SK-N-SH (cell line): ENCODE data around the gene JADE2. TPM values are rescaled to one million over a fixed set of nuclear protein-coding genes. Genes with fewer than 3 reads are reported as not detected.

ENCODE experiments used
- CTCF ChIA-PET: fragments of 300-600, 350-600 bp; formaldehyde crosslinking; extraction: SDS; loops from one replicate; lab custom pipeline; 2021; lab: Yijun Ruan, JAX
- POLR2A ChIA-PET: fragments of 350-600 bp; sonication (Branson Sonifier 250); formaldehyde crosslinking; extraction: SDS; loops from one replicate; lab custom pipeline; 2020; ENCODE audit warnings: antibody characterized with exemption, inconsistent platforms; lab: Yijun Ruan, JAX
- DNase-seq: peaks from one replicate; pipeline ENCODE4 v3.0.0; 2012
- H2AFZ ChIP-seq: fragments of 200-600 bp; sonication (generic); 2 replicates; pipeline ENCODE4 v1.8.1; 2016; ENCODE audit warnings: antibody characterized with exemption, mild to moderate bottlenecking, low read depth
- H3F3A ChIP-seq: fragments of 200-600 bp; sonication (generic); replicated peaks from 2 replicates; pipeline ENCODE3; 2016; ENCODE audit warnings: antibody characterized with exemption, mild to moderate bottlenecking; ENCODE audit not compliant: insufficient read depth
- H3K27ac ChIP-seq, 2 experiments: fragments of 200-500 bp in 1 of 2; fragments of 200-600 bp in 1 of 2; sonication (Bioruptor generic) in 1 of 2; sonication (generic), shearing (Covaris generic) in 1 of 2; 2 replicates each; pipeline versions ENCODE4 v1.5.1 to v1.6.1; 2014 to 2016; ENCODE audit warnings: low read depth in 2 of 2, inconsistent platforms in 1 of 2, low read length in 1 of 2, mild to moderate bottlenecking in 1 of 2, mixed read lengths in 1 of 2
- H3K27me3 ChIP-seq: fragments of 200-600 bp; sonication (generic), shearing (Covaris generic); 2 replicates; pipeline ENCODE4 v1.6.1; 2016; ENCODE audit warnings: mixed run types; ENCODE audit not compliant: insufficient read depth
- H3K36me3 ChIP-seq, 2 experiments: fragments of 200-500 bp in 1 of 2; fragments of 200-600 bp in 1 of 2; sonication (Bioruptor generic) in 1 of 2; sonication (generic) in 1 of 2; replicated peaks in 1 of 2; 2 replicates each; pipeline versions ENCODE3 to v1.5.1; 2014 to 2016; ENCODE audit warnings: low read length in 1 of 2, mild to moderate bottlenecking in 1 of 2; ENCODE audit not compliant: insufficient read depth in 2 of 2, control insufficient read depth in 1 of 2
- H3K4me1 ChIP-seq, 2 experiments: fragments of 200-500 bp in 1 of 2; fragments of 200-600 bp in 1 of 2; sonication (Bioruptor generic) in 1 of 2; sonication (generic), shearing (Covaris generic) in 1 of 2; 2 replicates each; pipeline versions ENCODE4 v1.5.1 to v1.6.1; 2014 to 2016; ENCODE audit warnings: low read depth in 1 of 2, low read length in 1 of 2, mixed run types in 1 of 2; ENCODE audit not compliant: insufficient read depth in 2 of 2, control insufficient read depth in 1 of 2
- H3K4me2 ChIP-seq: fragments of 200-600 bp; sonication (generic), shearing (Covaris generic); 2 replicates; pipeline ENCODE4 v1.6.1; 2017; ENCODE audit warnings: mixed run types
- H3K4me3 ChIP-seq, 2 experiments: fragments of 200-500 bp in 1 of 2; fragments of 200-600 bp in 1 of 2; sonication (Bioruptor generic) in 1 of 2; sonication (generic), shearing (Covaris generic) in 1 of 2; 2 replicates each; pipeline versions ENCODE4 v1.5.1 to v1.8.1; 2014 to 2016; ENCODE audit warnings: low read depth in 2 of 2, inconsistent platforms in 1 of 2, low read length in 1 of 2, mild to moderate bottlenecking in 1 of 2, mixed read lengths in 1 of 2, moderate library complexity in 1 of 2
- H3K79me2 ChIP-seq: fragments of 200-600 bp; sonication (generic); 2 replicates; pipeline ENCODE4 v1.8.1; 2017; ENCODE audit warnings: mild to moderate bottlenecking; ENCODE audit not compliant: insufficient read depth
- H3K9ac ChIP-seq: fragments of 200-600 bp; sonication (generic); 2 replicates; pipeline ENCODE4 v1.6.1; 2017; ENCODE audit warnings: mixed run types
- H3K9me2 ChIP-seq: fragments of 200-600 bp; sonication (generic); 2 replicates; pipeline ENCODE4 v1.6.1; 2017; ENCODE audit warnings: mixed run types
- H3K9me3 ChIP-seq: fragments of 200-600 bp; sonication (generic); 2 replicates; pipeline ENCODE4 v1.6.1; 2017; ENCODE audit warnings: mixed run types, mild to moderate bottlenecking, moderate library complexity
- H4K20me1 ChIP-seq: fragments of 200-600 bp; sonication (generic); 2 replicates; pipeline ENCODE4 v1.6.1; 2017; ENCODE audit warnings: mild to moderate bottlenecking, mixed run types; ENCODE audit not compliant: insufficient read depth
- CHD2 ChIP-seq: fragments of 150-350 bp; IDR thresholded peaks from 2 replicates; pipeline ENCODE4 v1.6.1; 2018; ENCODE audit warnings: low read length; ENCODE audit not compliant: partially characterized antibody
- ELF1 ChIP-seq: IDR thresholded peaks from 2 replicates; pipeline ENCODE4 v1.4.0; 2012
- EP300 ChIP-seq, 2 experiments: IDR thresholded peaks; 2 replicates each; pipeline versions ENCODE4 v1.4.0 to v1.6.1; 2012; ENCODE audit warnings: borderline replicate concordance in 1 of 2, low read depth in 1 of 2, low read length in 1 of 2
- FOSL2 ChIP-seq: IDR thresholded peaks from 2 replicates; pipeline ENCODE4 v1.4.0; 2012; ENCODE audit warnings: low read depth, mild to moderate bottlenecking, moderate library complexity, borderline replicate concordance
- FOXJ3 ChIP-seq: sonication (generic); formaldehyde crosslinking; IDR thresholded peaks from 2 replicates; pipeline ENCODE4 v1.5.1; 2020; ENCODE audit warnings: mild to moderate bottlenecking, missing genetic modification reagents
- IRF3 ChIP-seq: fragments of 150-350 bp; IDR thresholded peaks from 2 replicates; pipeline ENCODE4 v1.6.1; 2016; ENCODE audit warnings: mild to moderate bottlenecking, low read depth, low read length
- JUND ChIP-seq: IDR thresholded peaks from 2 replicates; pipeline ENCODE4 v1.4.0; 2012
- MAX ChIP-seq: IDR thresholded peaks from 2 replicates; pipeline ENCODE4 v1.4.0; 2012; ENCODE audit warnings: low read depth
- NFIC ChIP-seq: IDR thresholded peaks from 2 replicates; pipeline ENCODE4 v1.4.0; 2012; ENCODE audit warnings: borderline replicate concordance
- PBX3 ChIP-seq: IDR thresholded peaks from 2 replicates; pipeline ENCODE4; 2012
- RAD21 ChIP-seq: IDR thresholded peaks from 2 replicates; pipeline ENCODE4 v1.6.1; 2012; ENCODE audit warnings: mild to moderate bottlenecking, low read length
- RFX5 ChIP-seq: IDR thresholded peaks from 2 replicates; pipeline ENCODE4 v1.6.1; 2012; ENCODE audit warnings: mild to moderate bottlenecking, improper control_type of control experiment, low read length
- RXRA ChIP-seq: IDR thresholded peaks from 2 replicates; pipeline ENCODE4 v1.4.0; 2012; ENCODE audit warnings: low read depth, mild to moderate bottlenecking, borderline replicate concordance
- TCF12 ChIP-seq: IDR thresholded peaks from 2 replicates; pipeline ENCODE4 v1.4.0; 2012
- TEAD4 ChIP-seq: IDR thresholded peaks from 2 replicates; pipeline ENCODE4 v1.4.0; 2012; ENCODE audit warnings: mild to moderate bottlenecking, borderline replicate concordance; ENCODE audit not compliant: insufficient read depth
- USF1 ChIP-seq: IDR thresholded peaks from 2 replicates; pipeline ENCODE4 v1.4.0; 2012; ENCODE audit warnings: low read depth, borderline replicate concordance
- USF2 ChIP-seq: fragments of 150-350 bp; IDR thresholded peaks from 2 replicates; pipeline ENCODE4 v1.6.1; 2017; ENCODE audit warnings: antibody characterized with exemption, low read length, low read depth, borderline replicate concordance
- YY1 ChIP-seq: IDR thresholded peaks from 2 replicates; pipeline ENCODE4 v1.4.0; 2012; ENCODE audit warnings: low read depth, mild to moderate bottlenecking
- WGBS: methylation state at CpG from one replicate; pipeline ENCODE4 v1.1.6; 2017; ENCODE audit warnings: low lambda C conversion rate; 5-methylcytosine and 5-hydroxymethylcytosine counted together
- polyA plus RNA-seq, 3 experiments: library from polyadenylated mRNA; depleted of rRNA; stranded (reverse); fragments of >200 nt; gene quantifications; 2 replicates each; pipeline ENCODE4 v1.2.3, GENCODE V29; 2012

Gene JADE2
- polyA plus RNA-seq, 1 of the 3 experiments (the other 2 are of a cell fraction) = 25.7 TPM

GRCh38 chr5:134566741-134567221 is 41.3 kb downstream of the JADE2 start:
- Histone ChIP-seq H3K4me3 (no peak overlapping the region), H4K20me1 (no peaks in the 10 kb centered on the region; the same call in 1 of the 2 replicates), H3K4me1 (peaks cover 20 to 36% of the 10 kb centered on the region in 2 experiments; a peak in 3 of 4 replicates), H3F3A (peaks cover 13% of the 10 kb centered on the region), H2AFZ (no peak overlapping the region), H3K9ac (no peak overlapping the region), H3K9me2 (no peaks in the 10 kb centered on the region), H3K27me3 (no peaks in the 10 kb centered on the region), H3K27ac (no peak overlapping the region), H3K36me3 (peaks cover 23 to 37% of the 10 kb centered on the region in 2 experiments), H3K79me2 (peaks cover 34% of the 10 kb centered on the region), H3K4me2 (no peak overlapping the region), H3K9me3 (no peaks in the 10 kb centered on the region)
- WGBS = 90% methylated on average over 11 of the region's 13 CpGs
- no peak for TF ChIP-seq ELF1
- no peak for TF ChIP-seq PBX3
- no peak for TF ChIP-seq EP300 (IDR thresholded peaks at IDR 0.05; ENCODE audit: borderline replicate concordance in 1 of 2, low read depth in 1 of 2, low read length in 1 of 2)
- no peak for TF ChIP-seq TEAD4
- TF ChIP-seq YY1 = no peak
- no peak for TF ChIP-seq USF2
- no peak for TF ChIP-seq RFX5
- TF ChIP-seq IRF3 = no peak
- TF ChIP-seq CHD2 = no peak
- TF ChIP-seq RAD21 = no peak
- ChIA-PET POLR2A (no interaction called here), CTCF (interaction anchor here (3.0 to 5.1 kb wide), 3 partner anchors 11 to 39 kb away, joined by 14 to 31 read pairs (median 17); no protein-coding TSS in a partner anchor)
- no peak for DNase-seq

GRCh38 chr5:134567641-134568336 is 42.3 kb downstream of the JADE2 start:
- TF ChIP-seq MAX = peak; percentile 89
- peak; percentile 41; the same call in 1 of the 2 replicates for TF ChIP-seq JUND
- TF ChIP-seq FOSL2 = peak; percentile 66
- TF ChIP-seq FOXJ3 (CRISPR knock-in tag) = no peak
- TF ChIP-seq CHD2 = no peak
- peak; percentile 28; the same call in 1 of the 2 replicates for TF ChIP-seq NFIC
- no peak; the same call in 1 of the 2 replicates for TF ChIP-seq RXRA
- TF ChIP-seq USF1 = peak; percentile 56; the same call in 1 of the 2 replicates
- peak; percentile 56 for TF ChIP-seq TCF12
- Histone ChIP-seq H3K79me2 (peaks cover 41% of the 10 kb centered on the region), H3K9ac (no peak overlapping the region), H3K9me2 (no peaks in the 10 kb centered on the region), H3K27ac (peak overlapping the region; percentile 54 to 91), H4K20me1 (no peaks in the 10 kb centered on the region; the same call in 1 of the 2 replicates), H3K36me3 (peaks cover 20 to 38% of the 10 kb centered on the region in 2 experiments), H3K27me3 (no peaks in the 10 kb centered on the region), H3K4me1 (peaks cover 17 to 31% of the 10 kb centered on the region in 2 experiments; a peak in 3 of 4 replicates), H3K4me3 (no peak overlapping the region), H2AFZ (no peak overlapping the region), H3K9me3 (no peaks in the 10 kb centered on the region), H3F3A (peaks cover 13% of the 10 kb centered on the region), H3K4me2 (peak overlapping the region; percentile 69)
- no peak for DNase-seq
- 72% methylated on average over 6 of the region's 7 CpGs for WGBS
- ChIA-PET POLR2A (interaction anchor here (0.9 to 1.0 kb wide), 2 partner anchors 12 to 189 kb away, joined by 3 to 6 read pairs; no protein-coding TSS in a partner anchor), CTCF (interaction anchor here (1.0 to 5.1 kb wide), 7 partner anchors 8 to 156 kb away, joined by 5 to 31 read pairs (median 7); partner anchors contain the start of gene CDKN2AIPNL)
